ENCODE measurements around the gene GDAP2.

Gene GDAP2

GRCh38 chr1:117890452-117890851 is 39.0 kb downstream of the GDAP2 start:
- peaks cover 56% of the 10 kb centered on the region for H3K36me3 ChIP-seq
- H3K27ac ChIP-seq, result no peak overlapping the region
- no peaks in the 10 kb centered on the region for H3K4me1 ChIP-seq (ENCODE audit: control insufficient read depth in 1 of 2, insufficient read depth in 1 of 2, low read depth in 1 of 2, low read length in 1 of 2)
- no peak overlapping the region for H3K4me3 ChIP-seq (ENCODE audit: low read depth in 1 of 2, low read length in 1 of 2)
- no peak for TF ChIP-seq CTCF (IDR thresholded peaks at IDR 0.05)
- no peaks in the 10 kb centered on the region for H3K27me3 ChIP-seq
- no peaks in the 10 kb centered on the region for H3K9me3 ChIP-seq

GRCh38 chr1:117886101-117886795 is 43.2 kb downstream of the GDAP2 start:
- no peak overlapping the region for H3K4me3 ChIP-seq (ENCODE audit: low read depth in 1 of 2, low read length in 1 of 2)
- peaks cover 78% of the 10 kb centered on the region for H3K36me3 ChIP-seq
- TF ChIP-seq CTCF (IDR thresholded peaks at IDR 0.05), result no peak
- no peak overlapping the region for H3K27ac ChIP-seq
- no peaks in the 10 kb centered on the region for H3K4me1 ChIP-seq (ENCODE audit: control insufficient read depth in 1 of 2, insufficient read depth in 1 of 2, low read depth in 1 of 2, low read length in 1 of 2)
- no peaks in the 10 kb centered on the region for H3K27me3 ChIP-seq
- H3K9me3 ChIP-seq, result no peaks in the 10 kb centered on the region

- no peaks in the 10 kb centered on the region for H3K27me3 ChIP-seq
- no peak overlapping the region for H3K27ac ChIP-seq
- H3K9me3 ChIP-seq, result no peaks in the 10 kb centered on the region
- H3K36me3 ChIP-seq, result peaks cover 84% of the 10 kb centered on the region
- no peak for TF ChIP-seq CTCF (IDR thresholded peaks at IDR 0.05)
- no peaks in the 10 kb centered on the region for H3K4me1 ChIP-seq (ENCODE audit: control insufficient read depth in 1 of 2, insufficient read depth in 1 of 2, low read depth in 1 of 2, low read length in 1 of 2)
- no peak overlapping the region for H3K4me3 ChIP-seq (ENCODE audit: low read depth in 1 of 2, low read length in 1 of 2)
These were observed 45.8 kb downstream of the GDAP2 start for GRCh38 chr1:117883616-117884015.

- Histone ChIP-seq H3K27me3 (no peaks in the 10 kb centered on the region), H3K9me3 (no peaks in the 10 kb centered on the region), H3K4me3 (ENCODE audit: low read depth in 1 of 2, low read length in 1 of 2) (no peak overlapping the region), H3K36me3 (peaks cover 94% of the 10 kb centered on the region), H3K4me1 (ENCODE audit: control insufficient read depth in 1 of 2, insufficient read depth in 1 of 2, low read depth in 1 of 2, low read length in 1 of 2) (no peaks in the 10 kb centered on the region), H3K27ac (no peak overlapping the region)
- no peak for TF ChIP-seq CTCF (IDR thresholded peaks at IDR 0.05)
These were observed 50.1 kb downstream of the GDAP2 start for GRCh38 chr1:117879284-117879683.

GRCh38 chr1:117877823-117878222 is 51.6 kb downstream of the GDAP2 start:
- Histone ChIP-seq H3K9me3 (no peaks in the 10 kb centered on the region), H3K4me3 (ENCODE audit: low read depth in 1 of 2, low read length in 1 of 2) (no peak overlapping the region), H3K27ac (no peak overlapping the region), H3K27me3 (no peaks in the 10 kb centered on the region), H3K4me1 (ENCODE audit: control insufficient read depth in 1 of 2, insufficient read depth in 1 of 2, low read depth in 1 of 2, low read length in 1 of 2) (no peaks in the 10 kb centered on the region), H3K36me3 (peaks cover 93% of the 10 kb centered on the region)
- TF ChIP-seq CTCF (IDR thresholded peaks at IDR 0.05), result no peak
